ENCODE measurements around the gene RNF217.

DNA sequence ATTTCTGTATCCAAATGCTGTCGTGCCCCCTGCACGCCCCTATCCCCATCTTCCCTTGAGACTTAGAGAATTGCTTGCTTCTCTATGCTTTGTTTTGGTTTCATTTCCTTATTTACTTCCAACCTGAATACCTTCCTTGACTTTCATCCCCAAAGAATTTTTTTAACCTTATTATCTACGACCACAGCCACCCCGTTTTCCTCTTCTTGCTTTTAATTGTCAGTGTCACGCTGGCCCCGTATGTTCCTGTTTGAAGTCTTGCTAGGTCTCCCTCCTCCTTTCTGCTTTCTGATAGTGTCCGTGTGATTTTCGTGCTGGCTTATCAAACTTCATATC is 40.1 kb downstream of the RNF217 start:
- TF ChIP-seq, protein P1, sequence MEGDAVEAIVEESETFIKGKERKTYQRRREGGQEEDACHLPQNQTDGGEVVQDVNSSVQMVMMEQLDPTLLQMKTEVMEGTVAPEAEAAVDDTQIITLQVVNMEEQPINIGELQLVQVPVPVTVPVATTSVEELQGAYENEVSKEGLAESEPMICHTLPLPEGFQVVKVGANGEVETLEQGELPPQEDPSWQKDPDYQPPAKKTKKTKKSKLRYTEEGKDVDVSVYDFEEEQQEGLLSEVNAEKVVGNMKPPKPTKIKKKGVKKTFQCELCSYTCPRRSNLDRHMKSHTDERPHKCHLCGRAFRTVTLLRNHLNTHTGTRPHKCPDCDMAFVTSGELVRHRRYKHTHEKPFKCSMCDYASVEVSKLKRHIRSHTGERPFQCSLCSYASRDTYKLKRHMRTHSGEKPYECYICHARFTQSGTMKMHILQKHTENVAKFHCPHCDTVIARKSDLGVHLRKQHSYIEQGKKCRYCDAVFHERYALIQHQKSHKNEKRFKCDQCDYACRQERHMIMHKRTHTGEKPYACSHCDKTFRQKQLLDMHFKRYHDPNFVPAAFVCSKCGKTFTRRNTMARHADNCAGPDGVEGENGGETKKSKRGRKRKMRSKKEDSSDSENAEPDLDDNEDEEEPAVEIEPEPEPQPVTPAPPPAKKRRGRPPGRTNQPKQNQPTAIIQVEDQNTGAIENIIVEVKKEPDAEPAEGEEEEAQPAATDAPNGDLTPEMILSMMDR (IDR thresholded peaks at IDR 0.05): no peak
- TF ChIP-seq POLR2A (IDR thresholded peaks at IDR 0.05): no peak
- TF ChIP-seq EP300 (IDR thresholded peaks at IDR 0.05): no peak
